Pancreas (tissue), 10 donors: ENCODE data around the gene DNAJC30. TPM values are rescaled to one million over a fixed set of nuclear protein-coding genes. Genes with fewer than 3 reads are reported as not detected.
A peak's percentile ranks its signal among the peaks of the same experiment; 100 is the strongest.
"Not testable (repeated sequence)": the region's sequence is repeated elsewhere in the genome, so short reads cannot be mapped to it uniquely, and the experiment has no call there.

Experiments
- ATAC-seq, 4 donors: fragments of 200-7000 bp; cut with Tn5 transposase; one replicate each; pipeline versions ENCODE4 v1.8.0 to v1.9.1; 2020; ENCODE audit warnings: mild to moderate bottlenecking in 4 of 4, moderate library complexity in 4 of 4
- DNase-seq, 6 donors: peaks; one replicate each; pipeline ENCODE4 v3.0.0-alpha.2; 2020
- FAIRE-seq: peaks from 2 replicates; lab custom pipeline; 2012; peaks lifted over from hg19 to GRCh38; lab: Jason Lieb, UNC
- H3K27ac ChIP-seq, 4 donors: fragments of 200-600 bp; sonication (generic); 1 replicate in 3 of 4; 2 replicates in 1 of 4; pipeline versions ENCODE4 v1.5.0 to v1.8.0; 2020
- H3K27me3 ChIP-seq, 4 donors: fragments of 200-600 bp; one replicate each; pipeline ENCODE4 v1.8.0; 2021
- H3K36me3 ChIP-seq, 3 donors: fragments of 200-600 bp; sonication (generic) in 1 of 3; one replicate each; pipeline versions ENCODE4 v1.5.0 to v1.8.0; 2020 to 2021
- H3K4me1 ChIP-seq, 3 donors: fragments of 200-600 bp; one replicate each; pipeline ENCODE4 v1.8.0; 2021
- H3K4me3 ChIP-seq, 4 donors: fragments of 200-600 bp; sonication (generic) in 2 of 4; one replicate each; pipeline versions ENCODE4 v1.5.0 to v1.8.0; 2020 to 2021
- H3K9me3 ChIP-seq, 4 donors: fragments of 200-600 bp; one replicate each; pipeline ENCODE4 v1.8.0; 2021
- WGBS, 2 donors: extraction: QIAGEN DNeasy Blood & Tissue Kit; methylation state at CpG; one replicate each; pipeline ENCODE4 v1.1.7; 2013; 5-methylcytosine and 5-hydroxymethylcytosine counted together
- intact Hi-C, 3 donors: fragments of 100-400 bp; cut with DNase I; formaldehyde crosslinking; loops; one replicate each; pipeline versions ENCODE4 v1.11.1 to v1.14.2; 2022
- polyA plus RNA-seq, 2 donors: library from polyadenylated mRNA; stranded (reverse); fragments of 200-250 nt; gene quantifications; one replicate each; pipeline ENCODE4 v1.2.3, GENCODE V29; 2013
- total RNA-seq, 6 donors: library from RNA; stranded (reverse); fragmentation: NEBNext Ultra II Directional in 4 of 6; extraction: Animal tissue kit (Norgen Biotek cat#: 25700) in 4 of 6; gene quantifications; one replicate each; pipeline versions ENCODE4 v1.2.1 to v1.2.4, GENCODE V29; 2021 to 2023
- TF ChIP-seq, protein P1 (sequence below), 4 donors: fragments of 200-600 bp; sonication (generic) in 3 of 4; IDR thresholded peaks; one replicate each; pipeline versions ENCODE4 v1.5.0 to v1.8.0; 2021; ENCODE audit warnings: antibody characterized with exemption in 4 of 4
- donor health status: healthy with polysubstance abuse.
- donor health status: DM: no; HTN: no; CAD: no; lungs with moderate emphysema.
- donor health status: DM: no; HTN: no; CAD: no.
- donor health status: control.
- donor health status: control.
- donor health status: Bipolar disorder and iron deficiency.
- donor health status: DM: yes; HTN: yes; CAD: no.
- donor health status: DM: no; HTN: no; CAD: no.
- donor health status: DM: no; HTN: no; CAD: no.
- donor health status: DM: yes; HTN: yes; CAD: no.

The DNAJC30 gene
- total and polyA plus RNA-seq, 8 donors = 4.1 to 8.2 (median 5.6) TPM

DNA sequence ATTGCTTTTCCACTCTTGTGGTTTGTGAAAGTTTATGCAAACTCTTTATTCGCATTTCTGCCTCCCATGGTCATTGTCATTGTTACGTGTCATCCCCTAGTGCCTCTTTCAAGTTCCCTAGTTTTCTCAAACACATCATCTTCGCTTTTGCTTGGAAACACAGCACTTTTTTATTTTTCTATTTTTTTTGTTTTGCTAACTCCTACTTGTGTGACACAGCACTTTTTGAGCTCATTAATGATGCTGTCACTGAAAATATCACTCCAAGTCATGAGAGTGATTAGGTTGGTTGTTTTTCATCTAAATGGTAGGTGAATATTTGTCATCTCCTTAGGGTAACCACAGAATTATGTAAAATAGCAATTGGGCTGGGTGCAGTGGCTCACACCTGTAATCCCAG lies 44.7 kb upstream of the DNAJC30 start:
- no peaks in the 10 kb centered on the region for H3K9me3 ChIP-seq
- ATAC-seq (no peak), DNase-seq (no peak), FAIRE-seq (no peak)
- no peak overlapping the region for H3K27ac ChIP-seq
- H3K4me3 ChIP-seq = no peak overlapping the region
- TF ChIP-seq, protein P1, sequence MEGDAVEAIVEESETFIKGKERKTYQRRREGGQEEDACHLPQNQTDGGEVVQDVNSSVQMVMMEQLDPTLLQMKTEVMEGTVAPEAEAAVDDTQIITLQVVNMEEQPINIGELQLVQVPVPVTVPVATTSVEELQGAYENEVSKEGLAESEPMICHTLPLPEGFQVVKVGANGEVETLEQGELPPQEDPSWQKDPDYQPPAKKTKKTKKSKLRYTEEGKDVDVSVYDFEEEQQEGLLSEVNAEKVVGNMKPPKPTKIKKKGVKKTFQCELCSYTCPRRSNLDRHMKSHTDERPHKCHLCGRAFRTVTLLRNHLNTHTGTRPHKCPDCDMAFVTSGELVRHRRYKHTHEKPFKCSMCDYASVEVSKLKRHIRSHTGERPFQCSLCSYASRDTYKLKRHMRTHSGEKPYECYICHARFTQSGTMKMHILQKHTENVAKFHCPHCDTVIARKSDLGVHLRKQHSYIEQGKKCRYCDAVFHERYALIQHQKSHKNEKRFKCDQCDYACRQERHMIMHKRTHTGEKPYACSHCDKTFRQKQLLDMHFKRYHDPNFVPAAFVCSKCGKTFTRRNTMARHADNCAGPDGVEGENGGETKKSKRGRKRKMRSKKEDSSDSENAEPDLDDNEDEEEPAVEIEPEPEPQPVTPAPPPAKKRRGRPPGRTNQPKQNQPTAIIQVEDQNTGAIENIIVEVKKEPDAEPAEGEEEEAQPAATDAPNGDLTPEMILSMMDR (IDR thresholded peaks at IDR 0.05) = no peak
- no peaks in the 10 kb centered on the region for H3K36me3 ChIP-seq
- 80 to 82% methylated on average over 3 of the region's 3 CpGs for WGBS, 2 donors
- intact Hi-C loops = loop anchor here in 2 of 3 donors (5.0 to 10.0 kb wide), 2 partner anchors 121 to 123 kb away; no protein-coding TSS in a partner anchor
- no peaks in the 10 kb centered on the region for H3K4me1 ChIP-seq
- H3K27me3 ChIP-seq = no peaks in the 10 kb centered on the region

DNA sequence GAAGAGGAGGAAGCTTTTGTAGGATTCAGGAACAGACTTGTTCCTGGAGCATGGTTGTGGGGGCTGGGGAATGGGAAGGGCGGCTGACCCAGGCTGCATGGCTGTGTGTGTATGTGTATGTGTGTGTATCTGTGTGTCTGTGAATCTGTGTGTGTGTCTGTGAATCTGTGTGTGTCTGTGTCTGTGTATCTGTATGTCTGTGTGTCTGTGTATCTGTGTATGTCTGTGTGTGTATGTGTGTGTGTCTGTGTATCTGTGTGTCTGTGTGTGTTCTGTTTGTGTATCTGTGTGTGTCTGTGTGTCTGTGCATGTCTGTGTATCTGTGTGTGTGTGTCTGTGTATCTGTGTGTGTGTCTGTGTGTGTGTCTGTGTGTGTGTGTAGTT lies 42.8 kb upstream of the DNAJC30 start:
- TF ChIP-seq, protein P1 (IDR thresholded peaks at IDR 0.05) = no peak
- FAIRE-seq (no peak), DNase-seq (no peak), ATAC-seq (peak in 2 of 4 donors; percentile 2 to 4)
- 73 to 89% methylated on average over 1 of the region's 1 CpG for WGBS, 2 donors
- Histone ChIP-seq H3K4me1 (peaks cover 0 to 10% (median 4%) of the 10 kb centered on the region in 3 donors), H3K4me3 (no peak overlapping the region), H3K9me3 (no peaks in the 10 kb centered on the region), H3K27me3 (no peaks in the 10 kb centered on the region), H3K27ac (no peak overlapping the region), H3K36me3 (no peaks in the 10 kb centered on the region)
- intact Hi-C loops = loop anchor here in 2 of 3 donors (5.0 to 10.0 kb wide), 2 partner anchors 119 to 121 kb away; no protein-coding TSS in a partner anchor

DNA sequence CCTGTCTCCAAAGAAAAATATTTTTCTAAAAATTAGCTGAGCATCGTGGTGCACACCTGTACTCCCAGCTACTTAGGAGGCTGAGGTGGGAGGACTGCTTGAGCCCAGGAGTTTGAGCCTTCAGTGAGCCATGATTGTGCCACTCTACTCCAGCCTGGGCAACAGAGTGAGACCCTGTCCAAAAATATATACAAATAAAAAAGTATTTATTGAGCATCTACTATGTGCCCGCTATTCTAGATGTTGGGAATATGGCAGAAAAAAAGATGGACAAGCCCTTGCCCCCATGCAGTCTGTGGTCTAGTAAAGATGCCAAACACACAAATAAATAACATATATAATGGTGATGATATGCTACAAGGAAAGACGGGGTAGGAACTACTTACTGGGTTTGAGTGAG lies 40.6 kb upstream of the DNAJC30 start:
- TF ChIP-seq, protein P1 (IDR thresholded peaks at IDR 0.05) = no peak
- intact Hi-C loops = loop anchor here in 2 of 3 donors (5.0 to 10.0 kb wide), 2 partner anchors 119 to 122 kb away; no protein-coding TSS in a partner anchor
- Histone ChIP-seq H3K4me3 (no peak overlapping the region), H3K36me3 (no peaks in the 10 kb centered on the region), H3K9me3 (no peaks in the 10 kb centered on the region), H3K27ac (no peak overlapping the region), H3K4me1 (peaks cover 0 to 11% (median 4%) of the 10 kb centered on the region in 3 donors), H3K27me3 (no peaks in the 10 kb centered on the region)
- FAIRE-seq (no peak), DNase-seq (no peak), ATAC-seq (no peak)
- 82 to 92% methylated on average over 3 of the region's 3 CpGs for WGBS, 2 donors

DNA sequence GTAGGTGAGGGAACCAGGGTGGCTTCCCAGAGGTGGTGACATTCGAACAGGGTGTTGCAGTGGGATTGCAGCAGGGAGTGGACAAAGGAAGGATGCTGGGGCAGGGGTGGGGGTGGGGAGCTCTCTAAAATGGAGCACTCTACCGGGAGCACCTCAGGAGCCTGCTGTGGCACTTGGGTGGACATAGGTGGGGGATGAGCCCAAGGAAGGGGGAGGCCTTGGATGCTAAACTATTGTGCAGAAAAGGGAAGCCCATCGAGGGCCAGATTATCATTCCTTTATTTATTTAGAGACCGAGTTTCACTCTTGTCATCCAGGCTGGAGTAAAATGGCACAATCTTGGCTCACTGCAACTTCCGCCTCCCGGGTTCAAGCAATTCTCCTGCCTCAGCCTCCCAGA lies 39.5 kb upstream of the DNAJC30 start:
- no peaks in the 10 kb centered on the region for H3K27me3 ChIP-seq
- no peaks in the 10 kb centered on the region for H3K9me3 ChIP-seq
- H3K4me1 ChIP-seq = peaks cover 0 to 11% (median 4%) of the 10 kb centered on the region in 3 donors
- no peak overlapping the region for H3K4me3 ChIP-seq
- WGBS, 2 donors = 42 to 51% methylated on average over 6 of the region's 6 CpGs
- H3K27ac ChIP-seq = no peak overlapping the region
- no peak for DNase-seq
- H3K36me3 ChIP-seq = no peaks in the 10 kb centered on the region
- no peak for FAIRE-seq
- ATAC-seq = no peak
- TF ChIP-seq, protein P1 (IDR thresholded peaks at IDR 0.05) = no peak
- intact Hi-C loops = loop anchor here in 2 of 3 donors (5.0 to 10.0 kb wide), 2 partner anchors 118 to 120 kb away; no protein-coding TSS in a partner anchor

DNA sequence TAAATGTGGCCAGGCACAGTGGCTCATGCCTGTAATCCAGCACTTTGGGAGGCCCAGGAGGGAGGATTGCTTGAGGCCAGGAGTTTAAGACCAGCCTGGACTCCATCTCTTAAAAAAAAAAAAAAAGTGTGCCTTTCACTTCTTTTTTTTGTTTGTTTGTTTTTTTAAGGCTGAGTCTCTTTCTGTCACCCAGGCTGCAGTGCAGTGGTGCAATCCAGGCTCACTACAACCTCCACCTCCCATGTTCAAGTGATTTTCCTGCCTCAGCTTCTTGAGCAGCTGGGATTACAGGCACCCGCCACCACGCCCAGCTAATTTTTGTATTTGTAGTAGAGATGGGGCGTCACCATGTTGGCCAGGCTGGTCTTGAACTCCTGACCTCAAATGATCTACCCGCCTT lies 38.9 kb upstream of the DNAJC30 start:
- WGBS, 2 donors = 62 to 74% methylated on average over 4 of the region's 4 CpGs
- Histone ChIP-seq H3K27ac (peak overlapping the region in 1 of 4 donors; percentile 25), H3K4me1 (peaks cover 0 to 11% (median 4%) of the 10 kb centered on the region in 3 donors)
- H3K4me3 ChIP-seq, H3K27me3 ChIP-seq, DNase-seq, FAIRE-seq, H3K36me3 ChIP-seq, ATAC-seq, H3K9me3 ChIP-seq: not testable (repeated sequence)
- intact Hi-C loops = loop anchor here in 2 of 3 donors (5.0 to 10.0 kb wide), 2 partner anchors 117 to 120 kb away; no protein-coding TSS in a partner anchor
